NT2/D1 (cell line): Measurements from ENCODE around the gene SRSF4.
"Not testable (repeated sequence)": the region's sequence is repeated elsewhere in the genome, so short reads cannot be mapped to it uniquely, and the experiment has no call there.

Source experiments
- DNase-seq: peaks from one replicate; pipeline ENCODE4 v3.0.0-alpha.2; 2011; ENCODE audit warnings: low read depth, low spot score
- H3K27me3 ChIP-seq: 2 replicates; pipeline ENCODE4 v1.6.0; 2011; ENCODE audit warnings: mild to moderate bottlenecking; ENCODE audit not compliant: insufficient read length, insufficient read depth
- H3K36me3 ChIP-seq: 2 replicates; pipeline ENCODE4 v1.6.1; 2011; ENCODE audit warnings: mild to moderate bottlenecking, low read length, mixed read lengths; ENCODE audit not compliant: insufficient read depth, insufficient read length
- H3K4me1 ChIP-seq: 2 replicates; pipeline ENCODE4 v1.5.1; 2011; ENCODE audit not compliant: insufficient read depth, insufficient read length
- H3K4me3 ChIP-seq: 2 replicates; pipeline ENCODE4 v1.5.1; 2011; ENCODE audit warnings: low read depth; ENCODE audit not compliant: insufficient read length
- H3K9ac ChIP-seq: 2 replicates; pipeline ENCODE4 v1.6.0; 2011; ENCODE audit warnings: low read depth; ENCODE audit not compliant: insufficient read length
- H3K9me3 ChIP-seq: 2 replicates; pipeline ENCODE4 v1.5.1; 2011; ENCODE audit warnings: mild to moderate bottlenecking, low read length; ENCODE audit not compliant: insufficient read depth
- SUZ12 ChIP-seq: IDR thresholded peaks from 2 replicates; pipeline ENCODE4 v1.6.1; 2011; ENCODE audit not compliant: insufficient read length, insufficient read depth; ENCODE audit errors: extremely low read depth
- YY1 ChIP-seq: IDR thresholded peaks from 2 replicates; pipeline ENCODE4 v1.6.1; 2011; ENCODE audit not compliant: insufficient read length, insufficient read depth
- ZNF274 ChIP-seq: IDR thresholded peaks from 2 replicates; pipeline ENCODE4 v1.6.1; 2011; ENCODE audit warnings: mild to moderate bottlenecking, low read depth, low read length

SRSF4 gene

GRCh38 chr1:29222686-29223085 is 41.0 kb upstream of the SRSF4 start:
- H3K36me3 ChIP-seq = peaks cover 59% of the 10 kb centered on the region
- no peaks in the 10 kb centered on the region for H3K27me3 ChIP-seq
- no peaks in the 10 kb centered on the region for H3K9me3 ChIP-seq
- no peak overlapping the region for H3K4me3 ChIP-seq
- TF ChIP-seq ZNF274 = no peak
- TF ChIP-seq SUZ12 = no peak
- no peak for TF ChIP-seq YY1
- H3K9ac ChIP-seq = no peak overlapping the region
- no peaks in the 10 kb centered on the region for H3K4me1 ChIP-seq
- no peak for DNase-seq

DNA sequence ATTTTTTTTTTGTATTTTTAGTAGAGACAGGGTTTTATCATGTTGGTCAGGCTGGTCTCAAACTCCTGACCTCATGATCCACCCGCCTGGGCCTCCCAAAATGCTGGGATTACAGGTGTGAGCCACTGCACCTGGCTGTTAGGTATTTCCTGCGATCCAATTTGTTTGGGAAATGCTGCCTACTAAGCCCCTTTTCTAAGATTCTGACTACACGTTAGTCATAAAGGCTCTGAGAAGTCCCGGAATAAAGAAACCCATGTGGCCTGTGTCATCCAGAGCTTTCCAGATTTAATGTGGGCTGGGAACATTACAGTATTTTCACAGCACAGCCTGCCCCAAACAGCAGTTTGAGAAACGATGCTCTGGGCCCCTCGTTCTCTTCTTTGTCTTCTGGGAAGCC is 40.6 kb upstream of the SRSF4 start:
- H3K9me3 ChIP-seq, H3K9ac ChIP-seq, H3K27me3 ChIP-seq, DNase-seq, H3K4me3 ChIP-seq, H3K4me1 ChIP-seq: not testable (repeated sequence)
- H3K36me3 ChIP-seq = peaks cover 63% of the 10 kb centered on the region

DNA sequence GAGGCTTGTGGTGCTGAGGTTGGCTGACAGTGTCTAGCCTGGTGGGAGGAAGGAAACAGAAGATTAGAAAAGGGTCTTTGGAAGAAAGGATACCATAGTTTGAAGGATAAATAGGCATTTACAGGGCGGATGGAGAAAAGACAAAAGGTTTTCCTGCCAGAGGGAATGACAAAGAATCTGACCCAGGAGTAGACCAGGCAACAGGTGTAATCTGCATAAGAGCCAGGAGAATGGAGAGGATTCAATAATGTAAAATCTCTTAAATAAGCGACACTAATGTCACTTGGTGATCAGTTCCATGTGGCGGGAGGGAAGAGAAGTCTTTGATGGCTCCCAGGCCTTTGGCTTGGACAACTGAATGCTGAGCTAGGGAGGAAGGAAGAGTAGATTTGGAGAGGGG is 39.6 kb upstream of the SRSF4 start:
- peaks cover 67% of the 10 kb centered on the region for H3K36me3 ChIP-seq
- no peaks in the 10 kb centered on the region for H3K9me3 ChIP-seq
- H3K4me1 ChIP-seq = no peaks in the 10 kb centered on the region
- no peak overlapping the region for H3K9ac ChIP-seq
- DNase-seq = no peak
- no peaks in the 10 kb centered on the region for H3K27me3 ChIP-seq
- H3K4me3 ChIP-seq = no peak overlapping the region
- no peak for TF ChIP-seq YY1
- TF ChIP-seq SUZ12 = no peak
- no peak for TF ChIP-seq ZNF274

DNA sequence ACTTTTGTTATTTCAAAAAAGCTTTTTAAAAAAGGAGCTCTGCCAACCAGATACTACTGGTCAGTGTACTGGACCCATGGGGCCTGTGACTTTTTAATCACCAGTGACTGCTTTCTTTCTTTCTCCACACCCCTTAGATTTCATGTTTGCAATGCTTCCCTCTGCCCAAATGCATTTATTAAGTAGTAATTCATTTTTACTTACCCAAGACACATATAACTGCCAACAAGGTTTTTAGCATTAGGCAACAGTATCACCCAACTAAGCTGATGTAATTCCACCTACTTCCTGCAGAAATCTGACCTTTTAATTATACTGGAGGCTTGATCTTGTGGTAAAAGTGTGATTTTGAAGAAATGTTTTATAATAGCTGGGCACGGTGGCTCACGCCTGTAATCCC is 36.5 kb upstream of the SRSF4 start:
- H3K9ac ChIP-seq = no peak overlapping the region
- TF ChIP-seq YY1 (no peak), ZNF274 (no peak), SUZ12 (no peak)
- no peaks in the 10 kb centered on the region for H3K9me3 ChIP-seq
- peaks cover 66% of the 10 kb centered on the region for H3K36me3 ChIP-seq
- no peak for DNase-seq
- no peak overlapping the region for H3K4me3 ChIP-seq
- H3K27me3 ChIP-seq = no peaks in the 10 kb centered on the region
- no peaks in the 10 kb centered on the region for H3K4me1 ChIP-seq

DNA sequence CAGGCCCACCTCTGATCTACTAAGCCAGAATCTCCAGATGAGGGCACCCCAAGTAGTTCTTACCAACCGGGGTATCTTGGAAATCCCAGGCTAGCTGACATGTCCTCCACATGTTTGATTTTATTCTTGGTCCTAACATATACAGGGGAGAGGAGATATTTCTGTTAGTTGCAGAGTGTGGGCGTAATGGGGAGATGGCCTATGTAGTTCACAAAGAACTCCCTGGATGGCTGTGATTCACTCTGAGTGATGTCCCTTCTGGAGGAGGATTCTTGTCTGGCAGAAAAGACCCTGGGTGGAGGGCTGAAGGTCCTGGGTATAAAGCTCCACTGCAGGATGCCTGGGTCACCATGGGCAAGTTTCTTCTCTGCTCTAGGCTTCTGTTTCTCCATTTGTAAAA is 35.9 kb upstream of the SRSF4 start:
- TF ChIP-seq ZNF274 = no peak
- no peak for TF ChIP-seq SUZ12
- no peak for TF ChIP-seq YY1
- Histone ChIP-seq H3K4me3 (no peak overlapping the region), H3K4me1 (no peaks in the 10 kb centered on the region), H3K9ac (no peak overlapping the region), H3K36me3 (peaks cover 69% of the 10 kb centered on the region), H3K27me3 (no peaks in the 10 kb centered on the region), H3K9me3 (no peaks in the 10 kb centered on the region)
- DNase-seq = no peak

DNA sequence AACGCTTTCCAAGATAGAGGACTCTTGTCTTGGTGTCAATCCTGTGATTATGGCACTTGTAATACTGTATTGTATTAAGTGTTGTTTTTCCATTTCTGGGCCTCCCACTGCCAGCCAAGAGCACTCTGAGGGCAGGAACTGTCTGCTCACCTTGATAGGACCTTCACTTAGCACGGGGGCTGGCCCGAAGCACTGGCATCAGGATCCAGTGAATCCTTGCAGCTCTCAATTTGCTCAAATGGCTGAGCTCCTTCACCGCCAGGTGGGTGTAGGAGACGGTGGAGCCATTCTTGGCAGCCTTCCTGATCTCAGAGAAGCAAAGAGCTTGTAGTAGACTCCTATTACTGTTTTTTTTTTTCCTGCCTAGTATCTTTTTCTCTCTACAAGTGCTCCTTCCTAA is 31.4 kb upstream of the SRSF4 start:
- H3K36me3 ChIP-seq = peaks cover 77% of the 10 kb centered on the region

DNA sequence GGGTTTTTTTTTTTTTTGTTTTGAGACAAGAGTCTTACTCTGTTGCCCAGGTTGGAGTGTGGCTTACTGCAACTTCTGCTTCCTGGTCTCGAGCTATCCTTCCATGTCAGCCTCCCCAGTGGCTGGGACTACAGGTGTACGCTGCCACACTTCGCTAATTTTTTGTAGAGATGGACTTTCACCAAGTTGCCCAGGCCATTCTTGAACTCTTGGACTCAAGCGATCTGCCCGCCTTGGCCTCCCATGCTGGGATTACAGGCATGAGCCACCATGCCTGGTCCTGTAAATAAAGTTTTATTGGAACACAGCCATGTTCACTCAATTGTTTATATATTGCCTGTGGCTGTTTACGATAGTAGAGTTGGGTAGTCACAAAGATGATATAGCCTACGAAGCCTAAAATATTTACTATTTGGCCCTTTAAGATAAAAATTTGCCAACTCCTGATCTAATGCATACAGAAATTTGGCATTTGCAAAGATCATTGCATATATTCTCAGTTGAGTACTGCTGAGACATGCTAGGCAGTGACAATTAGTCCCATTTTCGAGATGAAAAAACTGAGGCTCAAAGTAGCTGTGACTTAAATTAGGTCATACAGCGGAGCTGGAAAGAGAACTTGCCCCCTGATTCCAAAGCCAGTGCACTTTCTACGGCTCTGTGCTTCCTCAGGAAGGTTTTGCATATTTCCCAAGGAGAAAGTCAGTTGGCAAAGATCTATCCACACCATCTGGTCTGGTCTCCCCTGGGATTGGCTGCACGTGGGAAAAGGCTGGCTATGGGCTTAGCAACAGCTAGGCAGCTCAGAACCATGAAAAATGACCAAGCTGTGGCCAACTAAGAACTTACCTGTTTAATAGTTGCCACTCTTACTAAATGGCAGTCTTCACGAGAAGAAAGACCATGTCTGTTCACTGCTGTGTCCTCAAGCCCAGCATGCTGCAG is 29.7 kb upstream of the SRSF4 start:
- Histone ChIP-seq H3K36me3 (peaks cover 72% of the 10 kb centered on the region), H3K4me3 (no peak overlapping the region), H3K27me3 (no peaks in the 10 kb centered on the region), H3K4me1 (peaks cover 4% of the 10 kb centered on the region), H3K9ac (no peak overlapping the region), H3K9me3 (no peaks in the 10 kb centered on the region)
- DNase-seq = no peak
- TF ChIP-seq SUZ12 = no peak
- TF ChIP-seq YY1 = no peak
- no peak for TF ChIP-seq ZNF274

More for the DNA sequence above, 31.4 kb upstream of the SRSF4 start:
- Histone ChIP-seq H3K9ac (no peak overlapping the region), H3K27me3 (no peaks in the 10 kb centered on the region), H3K4me3 (no peak overlapping the region), H3K9me3 (no peaks in the 10 kb centered on the region), H3K4me1 (peaks cover 4% of the 10 kb centered on the region)
- TF ChIP-seq ZNF274 = no peak
- no peak for TF ChIP-seq SUZ12
- TF ChIP-seq YY1 = no peak
- no peak for DNase-seq
